OCI-LY7 (cell line): ENCODE data around the gene HCAR3. TPM values are rescaled to one million over a fixed set of nuclear protein-coding genes. Genes with fewer than 3 reads are reported as not detected.

Experiments used
- BruUV-seq: library from RNA; stranded (reverse); fragments of 400-500 nt; replicated peaks from 2 replicates; lab custom pipeline; 2021; lab: Mats Ljungman, UMichigan
- CTCF ChIA-PET: fragments of 300-600 bp; sonication (Branson Sonifier 250); formaldehyde crosslinking; loops from one replicate; lab custom pipeline; 2022; ENCODE audit warnings: antibody characterized with exemption; ENCODE audit not compliant: unreplicated experiment; lab: Charles Lee
- POLR2A ChIA-PET: fragments of 300-600 bp; sonication (Branson Sonifier 250); formaldehyde crosslinking; loops from one replicate; lab custom pipeline; 2022; ENCODE audit warnings: antibody characterized with exemption; lab: Charles Lee
- DNase-seq: peaks from one replicate; pipeline ENCODE4 v3.0.0-alpha.2; 2015; ENCODE audit warnings: low spot score
- H2AFZ ChIP-seq: fragments of 200-600 bp; sonication (generic), shearing (Covaris generic); 2 replicates; pipeline ENCODE4 v1.6.1; 2014; ENCODE audit warnings: mild to moderate bottlenecking, antibody characterized with exemption, low read length, moderate library complexity
- H3K27ac ChIP-seq: fragments of 200-600 bp; sonication (generic); 2 replicates; pipeline ENCODE4 v1.5.1; 2014; ENCODE audit warnings: mixed run types, low read depth, mild to moderate bottlenecking, moderate library complexity, low read length, inconsistent platforms; ENCODE audit not compliant: poor library complexity, severe bottlenecking
- H3K36me3 ChIP-seq: fragments of 200-600 bp; sonication (generic); 2 replicates; pipeline ENCODE4 v1.6.1; 2014; ENCODE audit warnings: mild to moderate bottlenecking, antibody characterized with exemption, low read length, moderate library complexity, mixed read lengths; ENCODE audit not compliant: insufficient read depth
- H3K4me1 ChIP-seq: fragments of 200-600 bp; sonication (generic); 2 replicates; pipeline ENCODE4 v1.5.1; 2014; ENCODE audit warnings: mild to moderate bottlenecking, low read length; ENCODE audit not compliant: insufficient read depth, poor library complexity, severe bottlenecking
- H3K4me2 ChIP-seq: fragments of 200-600 bp; sonication (generic); 2 replicates; pipeline ENCODE4 v1.6.1; 2014; ENCODE audit warnings: mild to moderate bottlenecking, low read length
- H3K4me3 ChIP-seq: fragments of 200-600 bp; sonication (generic); 2 replicates; pipeline ENCODE4 v1.5.1; 2014; ENCODE audit warnings: mild to moderate bottlenecking, low read depth, low read length; ENCODE audit not compliant: poor library complexity, severe bottlenecking
- H3K79me2 ChIP-seq: fragments of 200-600 bp; sonication (generic); 2 replicates; pipeline ENCODE4 v1.6.1; 2016; ENCODE audit warnings: low read depth, mild to moderate bottlenecking, low read length, moderate library complexity, mixed read lengths; ENCODE audit not compliant: insufficient read depth
- H3K9me2 ChIP-seq: fragments of 200-600 bp; sonication (generic); 2 replicates; pipeline ENCODE4 v1.6.1; 2016; ENCODE audit warnings: mild to moderate bottlenecking, low read length, mixed read lengths; ENCODE audit not compliant: insufficient read depth
- H3K9me3 ChIP-seq: fragments of 200-600 bp; sonication (generic); 2 replicates; pipeline ENCODE4 v1.6.1; 2014; ENCODE audit warnings: mild to moderate bottlenecking, mixed run types, low read length, mixed read lengths
- H4K20me1 ChIP-seq: fragments of 200-600 bp; sonication (generic); 2 replicates; pipeline ENCODE4 v1.6.1; 2014; ENCODE audit warnings: mild to moderate bottlenecking, antibody characterized with exemption, low read length, moderate library complexity, mixed read lengths; ENCODE audit not compliant: insufficient read depth
- CTCF ChIP-seq: fragments of 200-600 bp; sonication (generic); conservative IDR thresholded peaks from 2 replicates; pipeline ENCODE4 v1.5.1; 2014; ENCODE audit warnings: mild to moderate bottlenecking, antibody characterized with exemption, low read length, moderate library complexity, mixed read lengths
- EZH2phosphoT487 ChIP-seq: fragments of 200-600 bp; sonication (generic); IDR thresholded peaks from 2 replicates; pipeline ENCODE4 v1.6.1; 2018; ENCODE audit warnings: low read depth, borderline replicate concordance, mild to moderate bottlenecking, mixed run types, antibody characterized with exemption, low read length, moderate library complexity, mixed read lengths
- intact Hi-C: fragments of 100-400 bp; cut with micrococcal nuclease; formaldehyde crosslinking; loops from one replicate; pipeline ENCODE4 v1.10.0; 2022; ENCODE audit not compliant: unreplicated experiment
- total RNA-seq, 2 experiments: library from RNA; depleted of rRNA in 1 of 2; stranded (reverse); fragments of >200 nt in 1 of 2; shearing (Covaris generic) in 1 of 2; gene quantifications; 2 replicates each; pipeline ENCODE4 v1.2.3, GENCODE V29; 2014 to 2022

HCAR3 gene
- total RNA-seq, 2 experiments from 2014 or later, result not detected

- TF ChIP-seq EZH2phosphoT487, result no peak
- no peak for TF ChIP-seq CTCF
- Histone ChIP-seq H4K20me1 (no peaks in the 10 kb centered on the region), H3K4me3 (no peak overlapping the region), H3K9me3 (no peaks in the 10 kb centered on the region), H2AFZ (no peak overlapping the region), H3K36me3 (no peaks in the 10 kb centered on the region), H3K79me2 (no peaks in the 10 kb centered on the region), H3K27ac (no peak overlapping the region), H3K4me1 (peaks cover 10% of the 10 kb centered on the region), H3K9me2 (no peaks in the 10 kb centered on the region), H3K4me2 (no peak overlapping the region)
- DNase-seq, result no peak
- ChIA-PET POLR2A (interaction anchor here (0.7 kb wide), 1 partner anchor 225 kb away, joined by 3 read pairs; no protein-coding TSS in a partner anchor), CTCF (no interaction called here)
- intact Hi-C loops, result no loop called here
- BruUV-seq, result no TSS peak
Observed at GRCh38 chr12:122743895-122744525, 27.4 kb upstream of the HCAR3 start.

DNA sequence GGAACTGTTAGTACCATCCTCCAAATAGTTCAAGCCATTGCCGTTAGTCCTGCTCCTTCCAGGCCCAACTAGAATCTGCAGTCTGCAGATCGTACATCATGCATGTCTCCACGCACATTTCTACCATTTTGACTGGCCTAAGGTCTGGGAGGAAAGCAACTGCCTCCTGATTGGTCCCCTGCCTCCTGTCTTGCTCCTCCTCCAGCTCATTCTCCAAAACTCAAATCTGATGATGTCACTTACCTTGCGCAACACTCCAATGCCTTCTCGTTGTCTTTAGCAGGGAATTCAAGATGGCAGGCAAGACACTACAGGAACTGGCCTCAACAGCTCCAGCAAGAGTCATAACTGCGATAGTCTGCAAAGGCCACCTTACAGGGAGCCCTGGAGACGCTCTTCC is 23.7 kb upstream of the HCAR3 start:
- no peak for DNase-seq
- POLR2A ChIA-PET, result no interaction called here

More for the DNA sequence above, 23.7 kb upstream of the HCAR3 start:
- CTCF ChIA-PET, result no interaction called here
- H3K79me2 ChIP-seq, result no peaks in the 10 kb centered on the region
- no peak overlapping the region for H3K4me3 ChIP-seq
- intact Hi-C loops, result no loop called here
- H3K27ac ChIP-seq, result no peak overlapping the region
- no peak overlapping the region for H2AFZ ChIP-seq
- no peaks in the 10 kb centered on the region for H3K9me3 ChIP-seq
- H4K20me1 ChIP-seq, result no peaks in the 10 kb centered on the region
- no TSS peak for BruUV-seq
- H3K36me3 ChIP-seq, result no peaks in the 10 kb centered on the region
- no peak overlapping the region for H3K4me2 ChIP-seq
- TF ChIP-seq EZH2phosphoT487, result no peak
- no peak for TF ChIP-seq CTCF
- peaks cover 10% of the 10 kb centered on the region for H3K4me1 ChIP-seq
- no peaks in the 10 kb centered on the region for H3K9me2 ChIP-seq
